HPDE6-E6E7 (cell line): ENCODE measurements around the gene ZPR1.
A peak's percentile ranks its signal among the peaks of the same experiment; 100 is the strongest.

ENCODE experiments used
- DNase-seq: peaks from one replicate; pipeline ENCODE4 v3.0.0; 2011; ENCODE audit warnings: missing footprints; ENCODE audit errors: extremely low spot score

The ZPR1 gene

GRCh38 chr11:116792869-116793771 lies 5.3 kb upstream of the ZPR1 start:
- peak; percentile 57 for DNase-seq

GRCh38 chr11:116792144-116792868 lies 4.5 kb upstream of the ZPR1 start:
- no peak for DNase-seq

GRCh38 chr11:116791813-116792143 lies 4.0 kb upstream of the ZPR1 start, which contains the start of gene APOA5:
Gene APOA5, minus strand, starts transcription at chr11:116791879. Its CDS starts 19 bp downstream, at chr11:116791860.
- DNase-seq = no peak

- no peak for DNase-seq
Observed at GRCh38 chr11:116791002-116791812, 3.4 kb upstream of the ZPR1 start.

- DNase-seq = no peak
Observed at GRCh38 chr11:116790167-116791001, 2.6 kb upstream of the ZPR1 start.

- no peak for DNase-seq
Observed at GRCh38 chr11:116788975-116789374, 1.2 kb upstream of the ZPR1 start.

GRCh38 chr11:116788534-116788933 lies 711 bp upstream of the ZPR1 start:
- no peak for DNase-seq

- no peak for DNase-seq
Observed at GRCh38 chr11:116787436-116787785, 412 bp downstream of the ZPR1 start.

GRCh38 chr11:116786966-116787365 lies 857 bp downstream of the ZPR1 start:
- no peak for DNase-seq

GRCh38 chr11:116786326-116786725 lies 1.5 kb downstream of the ZPR1 start:
- no peak for DNase-seq

- DNase-seq = no peak
Observed at GRCh38 chr11:116782728-116783127, 5.1 kb downstream of the ZPR1 start.

GRCh38 chr11:116778556-116778955 lies 9.3 kb downstream of the ZPR1 start:
- DNase-seq = no peak

- DNase-seq = no peak
Observed at GRCh38 chr11:116777056-116777455, 10.8 kb downstream of the ZPR1 start.

- DNase-seq = no peak
Observed at GRCh38 chr11:116776522-116776984, 11.3 kb downstream of the ZPR1 start.

GRCh38 chr11:116775975-116776374 lies 11.8 kb downstream of the ZPR1 start:
- no peak for DNase-seq

GRCh38 chr11:116774661-116775060 lies 13.2 kb downstream of the ZPR1 start:
- DNase-seq = no peak

GRCh38 chr11:116773203-116774097 lies 14.4 kb downstream of the ZPR1 start:
- DNase-seq = peak; percentile 25

- peak; percentile 79 for DNase-seq
Observed at GRCh38 chr11:116772443-116773202, 15.2 kb downstream of the ZPR1 start, which contains the start of gene BUD13. Gene BUD13, minus strand, starts transcription at chr11:116772987. Its CDS starts 23 bp downstream, at chr11:116772964.

GRCh38 chr11:116771935-116772334 lies 15.9 kb downstream of the ZPR1 start:
- no peak for DNase-seq
